NCI-H1105 treated with DMSO at 0.1 percent for 48 hours (cell line): ENCODE results near the gene FSD1.
"Not testable (repeated sequence)": the region's sequence is repeated elsewhere in the genome, so short reads cannot be mapped to it uniquely, and the experiment has no call there.

Experiments
- DNase-seq: peaks from one replicate; lab custom pipeline; 2025; lab: John Stamatoyannopoulos, UW

Gene FSD1

DNA sequence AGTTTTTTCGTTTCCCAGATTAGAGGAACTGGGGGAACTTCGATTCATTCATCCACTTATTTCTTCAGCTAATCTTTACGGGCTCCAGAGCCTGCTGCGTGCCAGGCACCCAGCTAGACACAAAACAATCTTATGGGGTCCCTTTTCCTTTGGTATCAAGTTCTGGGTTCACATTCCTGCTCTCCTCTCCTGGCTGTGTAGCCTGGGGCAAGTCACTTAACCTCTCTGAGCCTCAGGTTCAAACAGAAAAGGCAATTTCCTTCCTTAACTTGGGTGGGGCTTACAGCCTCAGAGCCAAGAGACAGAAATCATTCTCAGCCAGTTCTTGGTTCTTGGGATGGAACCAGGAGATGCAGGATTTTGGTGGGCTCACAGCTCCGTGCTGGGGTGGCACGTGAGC is 19.4 kb upstream of the FSD1 start:
- no peak for DNase-seq

GRCh38 chr19:4286141-4286540 is 18.3 kb upstream of the FSD1 start:
- DNase-seq = not testable (repeated sequence)

- no peak for DNase-seq
Observed at GRCh38 chr19:4288091-4288777, 16.2 kb upstream of the FSD1 start.

- no peak for DNase-seq
Observed at GRCh38 chr19:4291184-4291732, 13.1 kb upstream of the FSD1 start.

GRCh38 chr19:4292515-4292914 is 11.9 kb upstream of the FSD1 start:
- no peak for DNase-seq

GRCh38 chr19:4294389-4294788 is 10.0 kb upstream of the FSD1 start:
- DNase-seq = no peak

GRCh38 chr19:4295972-4296771 is 8.2 kb upstream of the FSD1 start:
- peak; percentile 97 for DNase-seq

GRCh38 chr19:4297901-4298809 is 6.2 kb upstream of the FSD1 start:
- DNase-seq = no peak

GRCh38 chr19:4298810-4299550 is 5.4 kb upstream of the FSD1 start:
- DNase-seq = no peak

- DNase-seq = no peak
Observed at GRCh38 chr19:4300589-4300988, 3.8 kb upstream of the FSD1 start.

DNA sequence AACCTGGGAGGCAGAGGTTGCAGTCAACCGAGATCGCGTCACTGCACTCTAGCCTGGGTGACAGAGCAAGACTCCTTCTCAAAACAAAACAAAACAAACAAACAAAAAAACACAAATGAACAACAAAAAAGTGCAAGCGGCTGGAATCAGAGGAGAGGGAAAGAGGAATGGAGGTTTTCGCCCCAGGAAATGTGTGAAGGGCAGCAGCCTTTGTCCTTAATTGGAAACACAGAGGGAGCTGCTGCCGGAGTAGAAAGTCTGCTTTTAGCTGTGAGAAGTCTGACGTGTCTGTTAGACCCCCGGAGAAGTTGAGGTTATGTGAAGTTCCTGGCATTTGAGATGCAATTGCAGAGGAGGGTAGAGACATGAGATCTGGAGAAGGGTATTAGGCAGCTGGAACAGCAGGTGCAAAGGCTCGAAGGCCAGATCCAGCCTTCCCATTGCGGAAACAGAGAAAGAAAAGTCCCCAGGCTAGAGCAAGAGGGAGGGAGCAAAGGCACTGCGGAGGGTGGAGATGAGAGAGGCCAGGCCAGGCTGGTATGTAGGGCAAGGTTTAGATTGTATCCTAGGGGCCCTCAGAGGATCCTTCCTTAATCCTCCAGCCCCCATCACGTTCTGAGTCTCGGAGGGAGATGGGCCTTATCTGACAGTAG is 2.7 kb upstream of the FSD1 start:
- DNase-seq = no peak

DNA sequence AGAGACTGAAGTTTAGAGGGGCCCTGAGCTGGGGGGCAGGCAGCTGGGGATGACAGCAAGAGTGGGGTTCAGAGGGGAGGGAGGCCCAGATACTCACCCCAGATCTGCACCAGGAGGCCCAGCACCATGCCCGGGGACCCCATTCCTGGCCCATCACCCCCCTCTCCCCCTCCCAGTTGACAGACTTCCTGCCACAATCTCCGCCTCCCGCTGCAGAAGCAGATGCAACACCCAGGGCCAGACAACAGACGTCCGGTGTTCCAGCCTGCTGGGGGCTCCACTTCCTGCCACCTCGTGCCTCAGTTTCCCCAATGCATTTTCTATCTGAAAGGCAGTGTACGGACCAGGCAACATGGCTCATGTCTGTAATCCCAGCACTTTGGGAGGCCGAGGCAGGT is 2.2 kb upstream of the FSD1 start, which contains the start of gene TMIGD2:
TMIGD2 (minus strand) TSS at position 147 of the 398 bp plus-strand sequence; CDS start at position 143, 4 bp downstream.
- no peak for DNase-seq

- no peak for DNase-seq
Observed at GRCh38 chr19:4303819-4304537, 420 bp upstream of the FSD1 start.

- DNase-seq = no peak
Observed at GRCh38 chr19:4305257-4305612, 837 bp downstream of the FSD1 start.

DNA sequence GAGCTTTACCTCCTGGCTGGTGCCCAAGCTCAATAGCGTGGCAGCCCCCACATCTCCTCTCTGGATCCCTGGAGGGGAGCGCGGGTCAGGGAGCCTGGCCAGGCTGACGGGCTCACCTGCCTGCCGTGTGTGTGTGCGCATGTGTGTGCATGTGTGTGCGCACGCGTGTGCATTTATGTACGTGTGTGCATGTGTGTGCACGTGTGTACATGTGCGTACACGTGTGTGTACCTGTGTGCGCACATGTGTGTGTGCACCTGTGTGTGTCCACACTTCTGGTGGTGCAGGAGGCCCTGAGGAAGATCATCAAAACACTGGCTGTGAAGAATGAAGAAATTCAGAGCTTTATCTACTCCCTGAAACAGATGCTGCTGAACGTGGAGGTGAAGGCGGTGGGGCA is 1.3 kb downstream of the FSD1 start:
- no peak for DNase-seq

GRCh38 chr19:4310247-4311121 is 6.1 kb downstream of the FSD1 start:
- no peak for DNase-seq

- DNase-seq = no peak
Observed at GRCh38 chr19:4313847-4314490, 9.6 kb downstream of the FSD1 start.

DNA sequence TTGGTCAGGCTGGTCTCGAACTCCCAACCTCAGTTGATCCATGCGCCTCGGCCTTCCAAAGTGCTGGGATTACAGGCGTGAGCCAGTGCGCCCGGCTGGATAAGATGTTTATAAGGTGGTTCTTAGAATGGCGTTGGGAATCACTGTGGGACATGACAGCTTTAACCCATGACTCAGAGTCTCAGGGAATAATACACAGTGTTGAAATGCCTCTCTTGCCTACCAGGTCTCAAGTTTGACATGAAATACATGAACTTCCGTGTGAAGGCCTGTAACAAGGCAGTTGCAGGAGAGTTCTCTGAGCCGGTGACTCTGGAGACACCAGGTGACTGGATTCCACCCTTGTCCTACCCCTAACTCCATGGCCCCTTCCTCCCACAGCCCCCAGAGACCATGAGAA is 12.6 kb downstream of the FSD1 start:
- DNase-seq = no peak

DNA sequence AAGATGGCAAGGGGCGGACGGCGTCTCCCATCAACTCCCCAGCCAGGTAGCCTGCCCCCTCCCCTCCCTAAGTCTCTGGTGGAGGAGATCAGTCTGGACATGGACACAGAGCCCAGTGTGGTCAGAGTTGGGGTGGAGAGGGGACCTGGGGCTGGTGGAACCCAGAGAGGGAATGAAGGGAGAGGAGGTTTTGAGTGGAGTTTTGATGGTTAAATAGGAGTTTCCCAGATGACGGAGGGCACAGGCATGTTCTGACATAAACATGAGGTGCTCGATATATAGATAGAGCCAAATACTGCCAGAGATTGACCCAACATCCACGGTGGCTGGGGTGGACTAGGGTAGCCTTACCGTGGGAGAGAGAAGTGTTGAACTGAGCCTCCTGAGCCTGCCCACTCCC is 14.1 kb downstream of the FSD1 start:
- no peak for DNase-seq
